ENCODE results near the gene SP8. TPM values are rescaled to one million over a fixed set of nuclear protein-coding genes. Genes with fewer than 3 reads are reported as not detected.

The SP8 gene
- total and polyA plus RNA-seq, 4 donors: not detected

GRCh38 chr7:20794676-20795075 is 8.0 kb upstream of the SP8 start:
- Histone ChIP-seq H3K4me3 (ENCODE audit: low read depth in 1 of 3, low read length in 3 of 3) (no peak overlapping the region), H3K4me1 (ENCODE audit: control insufficient read depth in 4 of 4, insufficient read depth in 4 of 4, low read length in 3 of 4) (peaks cover 11 to 17% (median 14%) of the 10 kb centered on the region in 4 donors), H3K9ac (ENCODE audit: low read depth in 1 of 2, low read length in 2 of 2) (no peak overlapping the region), H3K27ac (ENCODE audit: low read depth in 1 of 2, low read length in 2 of 2) (no peak overlapping the region), H3K36me3 (ENCODE audit: control insufficient read depth in 4 of 4, insufficient read depth in 3 of 4, low read depth in 1 of 4, low read length in 3 of 4) (no peaks in the 10 kb centered on the region), H3K27me3 (ENCODE audit: control insufficient read depth in 4 of 4, insufficient read depth in 4 of 4, low read length in 3 of 4) (peaks cover 7 to 52% (median 35%) of the 10 kb centered on the region in 4 donors), H3K9me3 (ENCODE audit: control insufficient read depth in 4 of 4, low read length in 3 of 4) (peaks cover 0 to 3% (median 1%) of the 10 kb centered on the region in 4 donors)
- no peak for DNase-seq (ENCODE audit: low spot score)
- no peak for TF ChIP-seq HNF4A (conservative IDR thresholded peaks at IDR 0.05)
- TF ChIP-seq ZBTB33 (IDR thresholded peaks at IDR 0.05): no peak
- no peak for TF ChIP-seq TAF1 (conservative IDR thresholded peaks at IDR 0.05)
- no peak for TF ChIP-seq MAX (IDR thresholded peaks at IDR 0.05)
- no peak for TF ChIP-seq FOXA1 (IDR thresholded peaks at IDR 0.05)
- TF ChIP-seq FOXA2 (IDR thresholded peaks at IDR 0.05): no peak
- TF ChIP-seq EGR1 (IDR thresholded peaks at IDR 0.05; ENCODE audit: low read depth in 2 of 2): no peak
- WGBS: 13% methylated on average over 13 of the region's 13 CpGs

- no peak for TF ChIP-seq RAD21 (IDR thresholded peaks at IDR 0.05)
- no peak for TF ChIP-seq REST (IDR thresholded peaks at IDR 0.05)
- no peak for TF ChIP-seq NR2F2 (IDR thresholded peaks at IDR 0.05)
- TF ChIP-seq CTCF (IDR thresholded peaks at IDR 0.05; ENCODE audit: low read depth, low read length, missing input control): no peak
- TF ChIP-seq YY1 (IDR thresholded peaks at IDR 0.05): no peak
- no peak for TF ChIP-seq FOXA2 (IDR thresholded peaks at IDR 0.05)
- no peak for TF ChIP-seq EGR1 (IDR thresholded peaks at IDR 0.05; ENCODE audit: low read depth in 2 of 2)
- TF ChIP-seq GABPA (IDR thresholded peaks at IDR 0.05 in 1 of 2, conservative IDR thresholded peaks at IDR 0.05 in 1 of 2): no peak
- no peak for TF ChIP-seq FOXA1 (IDR thresholded peaks at IDR 0.05)
- no peak for TF ChIP-seq ZBTB33 (IDR thresholded peaks at IDR 0.05)
- TF ChIP-seq HNF4G (IDR thresholded peaks at IDR 0.05): no peak
- no peak for TF ChIP-seq JUND (IDR thresholded peaks at IDR 0.05)
- TF ChIP-seq SP1 (IDR thresholded peaks at IDR 0.05): no peak
- peaks cover 11 to 16% (median 13%) of the 10 kb centered on the region in 4 donors for H3K4me1 ChIP-seq (ENCODE audit: control insufficient read depth in 4 of 4, insufficient read depth in 4 of 4, low read length in 3 of 4)
- WGBS: 10% methylated on average over 15 of the region's 15 CpGs
- no peak overlapping the region for H3K4me3 ChIP-seq (ENCODE audit: low read depth in 1 of 3, low read length in 3 of 3)
- no peaks in the 10 kb centered on the region for H3K36me3 ChIP-seq (ENCODE audit: control insufficient read depth in 4 of 4, insufficient read depth in 3 of 4, low read depth in 1 of 4, low read length in 3 of 4)
- peaks cover 14 to 54% (median 36%) of the 10 kb centered on the region in 4 donors for H3K27me3 ChIP-seq (ENCODE audit: control insufficient read depth in 4 of 4, insufficient read depth in 4 of 4, low read length in 3 of 4)
- DNase-seq (ENCODE audit: low spot score): no peak
- H3K27ac ChIP-seq (ENCODE audit: low read depth in 1 of 2, low read length in 2 of 2): no peak overlapping the region
- peaks cover 0 to 3% (median 1%) of the 10 kb centered on the region in 4 donors for H3K9me3 ChIP-seq (ENCODE audit: control insufficient read depth in 4 of 4, low read length in 3 of 4)
- H3K9ac ChIP-seq (ENCODE audit: low read depth in 1 of 2, low read length in 2 of 2): no peak overlapping the region
Measured at GRCh38 chr7:20793694-20794394, 7.2 kb upstream of the SP8 start.
